Fibroblast of pulmonary artery (primary cell): ENCODE data around the gene SDCCAG8.

ENCODE experiments used
- DNase-seq: peaks from one replicate; pipeline ENCODE4 v3.0.0-alpha.2; 2010; ENCODE audit warnings: low read depth
- H3K4me3 ChIP-seq: replicated peaks from 2 replicates; pipeline ENCODE4 v1.5.1; 2011; ENCODE audit warnings: low read depth, mild to moderate bottlenecking, control low read depth, low read length, moderate library complexity
- CTCF ChIP-seq: IDR thresholded peaks from 2 replicates; pipeline ENCODE4 v1.5.1; 2011; ENCODE audit warnings: mild to moderate bottlenecking, control low read depth, low read length, inconsistent platforms; ENCODE audit errors: missing control alignments

The SDCCAG8 gene

GRCh38 chr1:243269461-243269801 is 13.6 kb downstream of the SDCCAG8 start:
- TF ChIP-seq CTCF: no peak
- H3K4me3 ChIP-seq: no peak overlapping the region
- no peak for DNase-seq

- no peak for DNase-seq
- no peak overlapping the region for H3K4me3 ChIP-seq
- no peak for TF ChIP-seq CTCF
These were observed 14.4 kb downstream of the SDCCAG8 start for GRCh38 chr1:243270097-243270864.

- peak; percentile 20 for DNase-seq
- TF ChIP-seq CTCF: no peak
- no peak overlapping the region for H3K4me3 ChIP-seq
These were observed 16.2 kb downstream of the SDCCAG8 start for GRCh38 chr1:243271996-243272395.

- no peak overlapping the region for H3K4me3 ChIP-seq
- no peak for DNase-seq
- TF ChIP-seq CTCF: no peak
These were observed 16.6 kb downstream of the SDCCAG8 start for GRCh38 chr1:243272401-243272800.

- DNase-seq: no peak
- no peak for TF ChIP-seq CTCF
- no peak overlapping the region for H3K4me3 ChIP-seq
These were observed 17.7 kb downstream of the SDCCAG8 start for GRCh38 chr1:243273506-243273905.

GRCh38 chr1:243273945-243274344 is 18.1 kb downstream of the SDCCAG8 start:
- H3K4me3 ChIP-seq: no peak overlapping the region
- no peak for TF ChIP-seq CTCF
- DNase-seq: no peak

- no peak for DNase-seq
- no peak overlapping the region for H3K4me3 ChIP-seq
- TF ChIP-seq CTCF: no peak
These were observed 19.5 kb downstream of the SDCCAG8 start for GRCh38 chr1:243275316-243275715.
